HEK293 (cell line): ENCODE data around the gene CACNA1E.

Source experiments
- CTCF ChIA-PET: fragments of 350-600 bp; formaldehyde crosslinking; extraction: SDS; loops from one replicate; lab custom pipeline; 2021; ENCODE audit warnings: antibody characterized with exemption; lab: Yijun Ruan, JAX
- POLR2A ChIA-PET: fragments of 300-600 bp; formaldehyde crosslinking; extraction: SDS; loops from one replicate; lab custom pipeline; 2020; ENCODE audit warnings: antibody characterized with exemption, inconsistent platforms; lab: Yijun Ruan, JAX
- H3K27ac ChIP-seq: fragments of 200-500 bp; sonication (Bioruptor generic); 2 replicates; pipeline ENCODE4 v1.5.1; 2014; ENCODE audit warnings: low read depth, low read length, control low read depth, inconsistent platforms; ENCODE audit errors: extremely low read depth
- H3K36me3 ChIP-seq, 2 experiments: fragments of 200-500 bp in 1 of 2; sonication (Bioruptor generic) in 1 of 2; 1 replicate in 1 of 2; 2 replicates in 1 of 2; pipeline ENCODE4 v1.5.1; 2014 to 2017; ENCODE audit warnings: inconsistent platforms in 2 of 2, low read length in 2 of 2; ENCODE audit not compliant: control insufficient read depth in 2 of 2, insufficient read depth in 1 of 2
- H3K4me1 ChIP-seq: fragments of 200-500 bp; sonication (Bioruptor generic); 2 replicates; pipeline ENCODE4 v1.5.1; 2014; ENCODE audit warnings: mild to moderate bottlenecking, low read length, inconsistent platforms; ENCODE audit not compliant: control insufficient read depth, insufficient read depth
- H3K4me3 ChIP-seq: 2 replicates; pipeline ENCODE4 v1.5.1; 2011; ENCODE audit warnings: low read depth, mild to moderate bottlenecking, control low read depth, low read length, moderate library complexity
- H3K9me3 ChIP-seq: fragments of 200-500 bp; sonication (Bioruptor generic); 2 replicates; pipeline ENCODE4 v1.5.1; 2014; ENCODE audit warnings: low read depth, low read length, inconsistent platforms; ENCODE audit not compliant: control insufficient read depth, insufficient read depth
- BCL11A ChIP-seq: fragments of 450-650 bp; formaldehyde crosslinking; IDR thresholded peaks from 2 replicates; pipeline ENCODE4 v1.5.1; 2016; ENCODE audit warnings: low read depth, missing biosample characterization, missing genetic modification characterization
- EGR2 ChIP-seq: fragments of 450-650 bp; formaldehyde crosslinking; IDR thresholded peaks from 2 replicates; pipeline ENCODE4 v1.5.1; 2016; ENCODE audit warnings: low read depth, missing biosample characterization, missing genetic modification characterization
- GFI1B ChIP-seq: fragments of 450-650 bp; formaldehyde crosslinking; IDR thresholded peaks from 2 replicates; pipeline ENCODE4 v1.5.1; 2016; ENCODE audit warnings: missing biosample characterization, missing genetic modification characterization
- HOXA7 ChIP-seq: sonication (generic); formaldehyde crosslinking; IDR thresholded peaks from 2 replicates; pipeline ENCODE4 v1.8.1; 2022; ENCODE audit warnings: missing genetic modification reagents, borderline replicate concordance
- SCRT1 ChIP-seq: fragments of 450-650 bp; formaldehyde crosslinking; IDR thresholded peaks from 2 replicates; pipeline ENCODE4 v1.5.1; 2016; ENCODE audit warnings: missing biosample characterization, missing genetic modification characterization, borderline replicate concordance
- TCF7L2 ChIP-seq: IDR thresholded peaks from 2 replicates; pipeline ENCODE4 v1.6.1; 2011; ENCODE audit warnings: low read depth, mild to moderate bottlenecking, inconsistent platforms, low read length, moderate library complexity, borderline replicate concordance
- ZBTB17 ChIP-seq: fragments of 450-650 bp; formaldehyde crosslinking; IDR thresholded peaks from 2 replicates; pipeline ENCODE4 v1.5.1; 2016; ENCODE audit warnings: missing biosample characterization, missing genetic modification characterization
- ZFP37 ChIP-seq: fragments of 450-650 bp; formaldehyde crosslinking; IDR thresholded peaks from 2 replicates; pipeline ENCODE4 v1.5.1; 2016; ENCODE audit warnings: missing biosample characterization, missing genetic modification characterization
- ZNF138 ChIP-seq: fragments of 450-650 bp; formaldehyde crosslinking; IDR thresholded peaks from 2 replicates; pipeline ENCODE4 v1.5.1; 2016; ENCODE audit warnings: missing biosample characterization, missing genetic modification characterization, borderline replicate concordance
- ZNF140 ChIP-seq: fragments of 450-650 bp; formaldehyde crosslinking; IDR thresholded peaks from 2 replicates; pipeline ENCODE4 v1.5.1; 2016; ENCODE audit warnings: missing biosample characterization, missing genetic modification characterization
- ZNF169 ChIP-seq: fragments of 450-650 bp; formaldehyde crosslinking; IDR thresholded peaks from 2 replicates; pipeline ENCODE4 v1.5.1; 2016; ENCODE audit warnings: missing biosample characterization, missing genetic modification characterization
- ZNF23 ChIP-seq: fragments of 450-650 bp; formaldehyde crosslinking; IDR thresholded peaks from 2 replicates; pipeline ENCODE4 v1.5.1; 2016; ENCODE audit warnings: missing biosample characterization, missing genetic modification characterization, borderline replicate concordance
- ZNF341 ChIP-seq: fragments of 450-650 bp; formaldehyde crosslinking; IDR thresholded peaks from 2 replicates; pipeline ENCODE4; 2016; ENCODE audit warnings: low read depth, missing biosample characterization, missing genetic modification characterization
- ZNF394 ChIP-seq: fragments of 450-650 bp; formaldehyde crosslinking; IDR thresholded peaks from 2 replicates; pipeline ENCODE4 v1.5.1; 2016; ENCODE audit warnings: missing biosample characterization, missing genetic modification characterization, mild to moderate bottlenecking, moderate library complexity, borderline replicate concordance
- ZNF473 ChIP-seq: fragments of 450-650 bp; formaldehyde crosslinking; IDR thresholded peaks from 2 replicates; pipeline ENCODE4 v1.5.1; 2017; ENCODE audit warnings: missing biosample characterization, missing genetic modification characterization
- ZNF501 ChIP-seq: fragments of 450-650 bp; formaldehyde crosslinking; IDR thresholded peaks from 2 replicates; pipeline ENCODE4 v1.5.1; 2016; ENCODE audit warnings: missing biosample characterization, missing genetic modification characterization
- ZNF514 ChIP-seq: fragments of 450-650 bp; formaldehyde crosslinking; IDR thresholded peaks from 2 replicates; pipeline ENCODE4 v1.5.1; 2016; ENCODE audit warnings: missing biosample characterization, missing genetic modification characterization
- ZNF544 ChIP-seq: fragments of 450-650 bp; formaldehyde crosslinking; IDR thresholded peaks from 2 replicates; pipeline ENCODE4 v1.5.0; 2017; ENCODE audit warnings: missing biosample characterization, missing genetic modification characterization
- ZNF555 ChIP-seq: fragments of 450-650 bp; formaldehyde crosslinking; conservative IDR thresholded peaks from 2 replicates; pipeline ENCODE4 v1.5.1; 2017; ENCODE audit warnings: missing biosample characterization, mild to moderate bottlenecking, missing genetic modification characterization, inconsistent platforms
- ZNF571 ChIP-seq: fragments of 450-650 bp; formaldehyde crosslinking; IDR thresholded peaks from 2 replicates; pipeline ENCODE4 v1.5.0; 2017; ENCODE audit warnings: missing biosample characterization, missing genetic modification characterization
- ZNF624 ChIP-seq: fragments of 450-650 bp; formaldehyde crosslinking; IDR thresholded peaks from 2 replicates; pipeline ENCODE4 v1.5.1; 2017; ENCODE audit warnings: missing biosample characterization, missing genetic modification characterization
- ZNF626 ChIP-seq: fragments of 450-650 bp; sonication (Bioruptor Pico); formaldehyde crosslinking; IDR thresholded peaks from 2 replicates; pipeline ENCODE4 v1.5.1; 2018; ENCODE audit warnings: missing biosample characterization, missing genetic modification characterization, inconsistent platforms
- ZNF707 ChIP-seq: fragments of 450-650 bp; formaldehyde crosslinking; IDR thresholded peaks from 2 replicates; pipeline ENCODE4 v1.5.1; 2016; ENCODE audit warnings: missing biosample characterization, missing genetic modification characterization
- ZNF776 ChIP-seq: fragments of 450-650 bp; formaldehyde crosslinking; IDR thresholded peaks from 2 replicates; pipeline ENCODE4 v1.5.0; 2017; ENCODE audit warnings: missing biosample characterization, missing genetic modification characterization, borderline replicate concordance
- ZNF791 ChIP-seq: fragments of 450-650 bp; formaldehyde crosslinking; IDR thresholded peaks from 2 replicates; pipeline ENCODE4 v1.5.1; 2016; ENCODE audit warnings: missing biosample characterization, missing genetic modification characterization
- ZNF843 ChIP-seq: fragments of 450-650 bp; formaldehyde crosslinking; IDR thresholded peaks from 2 replicates; pipeline ENCODE4 v1.5.1; 2016; ENCODE audit warnings: missing biosample characterization, missing genetic modification characterization
- TF ChIP-seq, protein P1 (sequence below): fragments of 450-650 bp; formaldehyde crosslinking; IDR thresholded peaks from 2 replicates; pipeline ENCODE4 v1.5.1; 2016; ENCODE audit warnings: missing biosample characterization, missing genetic modification characterization
- TF ChIP-seq, protein P2 (sequence below): fragments of 450-650 bp; formaldehyde crosslinking; IDR thresholded peaks from 2 replicates; pipeline ENCODE4 v1.5.1; 2016; ENCODE audit warnings: missing biosample characterization, missing genetic modification characterization
- TF ChIP-seq, protein P3 (sequence below): fragments of 450-650 bp; formaldehyde crosslinking; IDR thresholded peaks from 2 replicates; pipeline ENCODE4 v1.5.1; 2017; ENCODE audit warnings: missing biosample characterization, mild to moderate bottlenecking, missing genetic modification characterization, moderate library complexity

The CACNA1E gene

DNA sequence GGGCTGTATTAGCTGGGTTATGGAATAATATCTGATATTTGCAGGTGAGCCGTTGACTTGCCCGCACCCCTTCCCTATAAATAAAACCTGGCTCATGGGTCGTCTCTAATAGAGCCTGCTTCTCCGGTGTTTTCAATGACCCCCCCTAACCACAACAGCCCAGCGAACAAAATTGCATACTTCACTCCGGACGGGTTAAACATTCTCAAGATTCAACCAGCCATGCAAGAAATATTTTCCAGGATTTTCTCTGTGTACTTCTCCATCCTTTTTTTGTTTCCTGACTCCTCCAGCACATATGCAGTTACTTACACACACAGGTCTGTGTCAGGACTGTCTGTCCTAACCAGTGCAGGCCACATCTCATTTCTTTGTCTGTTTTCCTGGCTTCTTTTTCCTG, 310.5 kb downstream of the CACNA1E start (continued):
- no peak for TF ChIP-seq ZNF138 (tag by site-specific recombination)
- TF ChIP-seq EGR2: no peak
- no peak for TF ChIP-seq SCRT1 (tag by site-specific recombination)
- no peak for TF ChIP-seq ZNF571
- no peak for TF ChIP-seq ZNF394 (tag by site-specific recombination)
- no peak for TF ChIP-seq ZNF791 (tag by site-specific recombination)
- no peak for TF ChIP-seq ZNF140 (tag by site-specific recombination)
- TF ChIP-seq ZNF23 (tag by site-specific recombination): no peak
- TF ChIP-seq ZNF776 (tag by site-specific recombination): no peak
- TF ChIP-seq ZNF555: no peak
- TF ChIP-seq, protein P1, sequence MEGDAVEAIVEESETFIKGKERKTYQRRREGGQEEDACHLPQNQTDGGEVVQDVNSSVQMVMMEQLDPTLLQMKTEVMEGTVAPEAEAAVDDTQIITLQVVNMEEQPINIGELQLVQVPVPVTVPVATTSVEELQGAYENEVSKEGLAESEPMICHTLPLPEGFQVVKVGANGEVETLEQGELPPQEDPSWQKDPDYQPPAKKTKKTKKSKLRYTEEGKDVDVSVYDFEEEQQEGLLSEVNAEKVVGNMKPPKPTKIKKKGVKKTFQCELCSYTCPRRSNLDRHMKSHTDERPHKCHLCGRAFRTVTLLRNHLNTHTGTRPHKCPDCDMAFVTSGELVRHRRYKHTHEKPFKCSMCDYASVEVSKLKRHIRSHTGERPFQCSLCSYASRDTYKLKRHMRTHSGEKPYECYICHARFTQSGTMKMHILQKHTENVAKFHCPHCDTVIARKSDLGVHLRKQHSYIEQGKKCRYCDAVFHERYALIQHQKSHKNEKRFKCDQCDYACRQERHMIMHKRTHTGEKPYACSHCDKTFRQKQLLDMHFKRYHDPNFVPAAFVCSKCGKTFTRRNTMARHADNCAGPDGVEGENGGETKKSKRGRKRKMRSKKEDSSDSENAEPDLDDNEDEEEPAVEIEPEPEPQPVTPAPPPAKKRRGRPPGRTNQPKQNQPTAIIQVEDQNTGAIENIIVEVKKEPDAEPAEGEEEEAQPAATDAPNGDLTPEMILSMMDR (tag by site-specific recombination): no peak

DNA sequence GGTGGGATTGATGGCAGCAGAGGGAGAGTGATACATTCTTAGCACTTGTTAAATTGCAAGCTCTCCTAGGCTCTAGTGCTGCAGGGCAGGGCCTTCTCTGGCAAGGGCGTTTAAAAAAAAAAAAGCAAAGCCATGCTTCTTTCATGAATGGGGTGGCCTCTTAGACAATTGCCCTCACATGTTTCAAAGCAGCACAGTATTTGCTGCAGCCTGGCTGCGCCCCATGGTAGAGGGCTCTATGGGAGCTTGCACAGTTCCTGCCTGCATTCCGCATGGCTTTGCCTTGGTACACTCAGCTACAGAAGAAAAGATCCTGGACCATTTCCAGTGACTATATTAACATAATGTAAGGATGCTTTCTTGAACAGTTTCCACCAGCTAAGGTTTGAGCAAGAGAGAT, 311.0 kb downstream of the CACNA1E start:
- POLR2A ChIA-PET: no interaction called here
- CTCF ChIA-PET: interaction anchor here (1.4 kb wide), 1 partner anchor 316 kb away, joined by 5 read pairs; no protein-coding TSS in a partner anchor

More for the DNA sequence above, 311.0 kb downstream of the CACNA1E start:
- H3K36me3 ChIP-seq: no peaks in the 10 kb centered on the region
- H3K9me3 ChIP-seq: no peaks in the 10 kb centered on the region
- H3K4me3 ChIP-seq: no peak overlapping the region
- H3K4me1 ChIP-seq: no peaks in the 10 kb centered on the region
- TF ChIP-seq ZNF169: no peak
- TF ChIP-seq, protein P2, sequence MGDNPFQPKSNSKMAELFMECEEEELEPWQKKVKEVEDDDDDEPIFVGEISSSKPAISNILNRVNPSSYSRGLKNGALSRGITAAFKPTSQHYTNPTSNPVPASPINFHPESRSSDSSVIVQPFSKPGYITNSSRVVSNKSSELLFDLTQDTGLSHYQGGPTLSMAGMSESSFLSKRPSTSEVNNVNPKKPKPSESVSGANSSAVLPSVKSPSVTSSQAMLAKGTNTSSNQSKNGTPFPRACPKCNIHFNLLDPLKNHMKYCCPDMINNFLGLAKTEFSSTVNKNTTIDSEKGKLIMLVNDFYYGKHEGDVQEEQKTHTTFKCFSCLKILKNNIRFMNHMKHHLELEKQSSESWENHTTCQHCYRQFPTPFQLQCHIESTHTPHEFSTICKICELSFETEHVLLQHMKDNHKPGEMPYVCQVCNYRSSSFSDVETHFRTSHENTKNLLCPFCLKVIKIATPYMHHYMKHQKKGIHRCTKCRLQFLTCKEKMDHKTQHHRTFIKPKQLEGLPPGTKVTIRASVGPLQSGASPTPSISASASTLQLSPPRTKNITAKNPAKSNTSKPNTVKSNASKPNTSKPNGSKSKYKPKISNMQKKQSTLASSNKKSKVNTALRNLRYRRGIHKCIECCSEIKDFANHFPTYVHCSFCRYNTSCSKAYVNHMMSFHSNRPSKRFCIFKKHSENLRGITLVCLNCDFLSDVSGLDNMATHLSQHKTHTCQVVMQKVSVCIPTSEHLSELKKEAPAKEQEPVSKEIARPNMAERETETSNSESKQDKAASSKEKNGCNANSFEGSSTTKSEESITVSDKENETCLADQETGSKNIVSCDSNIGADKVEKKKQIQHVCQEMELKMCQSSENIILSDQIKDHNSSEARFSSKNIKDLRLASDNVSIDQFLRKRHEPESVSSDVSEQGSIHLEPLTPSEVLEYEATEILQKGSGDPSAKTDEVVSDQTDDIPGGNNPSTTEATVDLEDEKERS: no peak
- no peak for TF ChIP-seq ZNF544 (tag by site-specific recombination)
- TF ChIP-seq, protein P1 (tag by site-specific recombination): no peak
- no peak for TF ChIP-seq ZNF341
- TF ChIP-seq ZBTB17: no peak
- TF ChIP-seq, protein P3, sequence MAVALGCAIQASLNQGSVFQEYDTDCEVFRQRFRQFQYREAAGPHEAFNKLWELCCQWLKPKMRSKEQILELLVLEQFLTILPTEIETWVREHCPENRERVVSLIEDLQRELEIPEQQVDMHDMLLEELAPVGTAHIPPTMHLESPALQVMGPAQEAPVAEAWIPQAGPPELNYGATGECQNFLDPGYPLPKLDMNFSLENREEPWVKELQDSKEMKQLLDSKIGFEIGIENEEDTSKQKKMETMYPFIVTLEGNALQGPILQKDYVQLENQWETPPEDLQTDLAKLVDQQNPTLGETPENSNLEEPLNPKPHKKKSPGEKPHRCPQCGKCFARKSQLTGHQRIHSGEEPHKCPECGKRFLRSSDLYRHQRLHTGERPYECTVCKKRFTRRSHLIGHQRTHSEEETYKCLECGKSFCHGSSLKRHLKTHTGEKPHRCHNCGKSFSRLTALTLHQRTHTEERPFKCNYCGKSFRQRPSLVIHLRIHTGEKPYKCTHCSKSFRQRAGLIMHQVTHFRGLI (tag by site-specific recombination): no peak
- TF ChIP-seq GFI1B: no peak
- TF ChIP-seq ZNF707: no peak
- no peak for TF ChIP-seq ZNF626 (tag by site-specific recombination)
- no peak for TF ChIP-seq ZNF514 (tag by site-specific recombination)
- no peak for TF ChIP-seq ZFP37
- TF ChIP-seq ZNF473 (tag by site-specific recombination): no peak
- TF ChIP-seq TCF7L2: no peak
- TF ChIP-seq HOXA7 (CRISPR knock-in tag): no peak
- no peak for TF ChIP-seq ZNF624 (tag by site-specific recombination)
- TF ChIP-seq ZNF843 (tag by site-specific recombination): no peak
- TF ChIP-seq ZNF501 (tag by site-specific recombination): no peak
- TF ChIP-seq BCL11A (tag by site-specific recombination): no peak
- no peak for TF ChIP-seq SCRT1 (tag by site-specific recombination)
- H3K27ac ChIP-seq: no peak overlapping the region
